ENCODE results near the gene TRIM3. TPM values are rescaled to one million over a fixed set of nuclear protein-coding genes. Genes with fewer than 3 reads are reported as not detected.

Gene TRIM3
- total RNA-seq, 1 donor from 2014 or later: 22.0 TPM

GRCh38 chr11:6458352-6459098, 15.2 kb downstream of the TRIM3 start:
- Histone ChIP-seq H3K27me3 (no peaks in the 10 kb centered on the region), H3K27ac (no peak overlapping the region), H3K36me3 (peaks cover 78% of the 10 kb centered on the region), H3K4me3 (no peak overlapping the region), H3K4me1 (no peaks in the 10 kb centered on the region), H3K9me3 (no peaks in the 10 kb centered on the region)
- ATAC-seq: peak; percentile 86
- intact Hi-C loops (cut with DNase I): no loop called here
- TF ChIP-seq CTCF (IDR thresholded peaks at IDR 0.05): no peak
- no peak for DNase-seq

DNA sequence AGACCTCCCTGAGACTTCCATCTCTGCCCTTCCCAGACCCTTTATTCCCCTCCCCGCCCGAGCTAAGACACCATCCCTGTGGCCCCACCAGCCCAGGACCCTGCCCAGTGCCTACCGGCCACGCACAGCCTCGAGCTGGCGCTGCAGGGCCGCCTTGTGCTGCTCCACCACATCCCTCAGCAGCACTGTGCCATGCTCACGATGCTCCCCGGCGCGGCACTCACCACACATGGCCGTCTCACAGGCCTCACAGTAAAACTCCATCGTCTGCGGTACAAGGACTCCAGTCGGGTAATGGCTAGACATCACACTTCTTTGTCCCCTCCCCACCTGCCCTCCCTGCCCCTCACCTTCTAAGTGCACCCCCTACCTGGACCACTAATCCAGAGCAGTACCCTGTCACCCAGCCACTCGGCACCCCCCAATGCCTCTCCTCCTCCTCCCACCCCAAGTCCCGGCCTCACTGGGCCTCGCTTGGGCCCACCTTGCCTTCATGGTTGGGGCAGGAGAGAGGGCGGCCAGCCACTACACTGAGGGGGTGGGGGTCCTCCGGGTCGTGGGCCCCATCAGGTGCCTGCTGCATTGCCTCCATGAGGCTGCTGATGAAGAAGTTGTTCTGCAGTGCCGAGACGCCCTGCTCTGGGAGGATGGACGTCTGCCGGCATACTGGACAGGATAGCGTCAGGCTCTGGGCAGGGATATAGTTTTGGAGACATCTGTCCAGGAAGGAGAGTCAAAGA, 16.0 kb downstream of the TRIM3 start:
- intact Hi-C loops (cut with DNase I): no loop called here
- peaks cover 80% of the 10 kb centered on the region for H3K36me3 ChIP-seq
- H3K27ac ChIP-seq: no peak overlapping the region
- DNase-seq: no peak
- H3K4me3 ChIP-seq: no peak overlapping the region
- H3K27me3 ChIP-seq: no peaks in the 10 kb centered on the region
- no peak for TF ChIP-seq CTCF (IDR thresholded peaks at IDR 0.05)
- ATAC-seq: peak; percentile 11
- no peaks in the 10 kb centered on the region for H3K9me3 ChIP-seq
- no peaks in the 10 kb centered on the region for H3K4me1 ChIP-seq

- H3K36me3 ChIP-seq: peaks cover 92% of the 10 kb centered on the region
- TF ChIP-seq CTCF (IDR thresholded peaks at IDR 0.05): no peak
Observed at GRCh38 chr11:6456361-6457073, 17.2 kb downstream of the TRIM3 start.

GRCh38 chr11:6455070-6455469, 18.7 kb downstream of the TRIM3 start:
- DNase-seq: no peak
- Histone ChIP-seq H3K36me3 (peaks cover 98% of the 10 kb centered on the region), H3K27me3 (no peaks in the 10 kb centered on the region), H3K27ac (no peak overlapping the region), H3K4me1 (no peaks in the 10 kb centered on the region), H3K9me3 (no peaks in the 10 kb centered on the region), H3K4me3 (no peak overlapping the region)
- no peak for ATAC-seq
- intact Hi-C loops (cut with DNase I): no loop called here
- no peak for TF ChIP-seq CTCF (IDR thresholded peaks at IDR 0.05)

More at GRCh38 chr11:6456361-6457073, 17.2 kb downstream of the TRIM3 start:
- Histone ChIP-seq H3K4me1 (no peaks in the 10 kb centered on the region), H3K4me3 (no peak overlapping the region), H3K27me3 (no peaks in the 10 kb centered on the region), H3K9me3 (no peaks in the 10 kb centered on the region), H3K27ac (no peak overlapping the region)
- DNase-seq (no peak), ATAC-seq (no peak)
- intact Hi-C loops (cut with DNase I): no loop called here

DNA sequence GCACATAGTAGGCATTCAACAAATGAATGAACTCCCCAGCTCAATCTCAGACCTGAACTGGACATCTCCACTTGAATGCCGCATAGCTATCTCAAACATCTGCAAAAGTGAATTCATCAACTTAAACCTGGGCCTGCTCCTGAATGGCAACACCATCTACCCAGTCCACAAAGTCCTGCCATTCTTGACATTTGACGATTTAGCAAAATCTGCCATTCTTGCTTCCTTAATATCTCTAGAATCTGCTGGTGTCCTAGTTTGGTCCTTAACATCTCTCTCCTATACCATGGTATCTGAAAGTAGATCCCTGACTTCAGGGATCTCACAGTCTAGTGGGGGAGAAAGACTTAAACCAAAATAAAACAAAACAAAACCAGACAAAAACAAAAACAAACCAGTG, 20.6 kb downstream of the TRIM3 start:
- Histone ChIP-seq H3K9me3 (no peaks in the 10 kb centered on the region), H3K36me3 (peaks cover 93% of the 10 kb centered on the region), H3K4me3 (no peak overlapping the region), H3K4me1 (no peaks in the 10 kb centered on the region), H3K27ac (no peak overlapping the region), H3K27me3 (no peaks in the 10 kb centered on the region)
- DNase-seq: no peak
- ATAC-seq: no peak
- intact Hi-C loops (cut with DNase I): no loop called here
- no peak for TF ChIP-seq CTCF (IDR thresholded peaks at IDR 0.05)
